ENCODE measurements around the gene RPS16.

RPS16 gene

DNA sequence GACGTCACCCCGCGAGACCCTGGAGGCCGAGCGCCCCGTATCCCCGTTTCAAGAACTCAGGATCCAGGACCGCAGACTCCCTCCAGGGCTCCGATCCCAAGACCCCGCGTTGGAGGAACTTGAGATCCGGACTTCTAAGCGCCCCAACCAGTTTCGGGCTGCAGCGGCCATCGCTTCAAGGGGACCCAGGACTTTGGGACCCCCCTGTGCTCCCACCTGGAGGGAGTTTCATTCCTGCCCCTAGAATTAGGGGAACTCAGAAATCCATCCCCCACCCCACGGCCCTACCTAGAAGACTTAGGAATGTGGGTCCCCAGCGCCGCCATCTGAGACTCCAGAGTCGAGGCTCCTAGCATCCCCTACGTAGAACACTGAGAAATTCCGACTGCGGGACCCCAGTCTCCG, 22.9 kb downstream of the RPS16 start:
- POLR2A ChIA-PET, result interaction anchor here (2.3 kb wide), 2 partner anchors 23 kb away, joined by 16 to 53 read pairs; partner anchors contain the start of gene RPS16
- CTCF ChIA-PET, result no interaction called here
- DNase-seq (ENCODE audit: extremely low spot score), result no peak
- TF ChIP-seq L3MBTL2 (conservative IDR thresholded peaks at IDR 0.05) (no peak), NFRKB (IDR thresholded peaks at IDR 0.05) (no peak), FOXM1 (IDR thresholded peaks at IDR 0.05; ENCODE audit: borderline replicate concordance) (no peak), SP1 (IDR thresholded peaks at IDR 0.05) (no peak), ARNT (IDR thresholded peaks at IDR 0.05) (no peak), FOXA1 (IDR thresholded peaks at IDR 0.05) (no peak), HDGF (IDR thresholded peaks at IDR 0.05; ENCODE audit: borderline replicate concordance) (no peak), TARDBP (IDR thresholded peaks at IDR 0.05) (no peak), SUZ12 (IDR thresholded peaks at IDR 0.05) (no peak), FOXK2 (IDR thresholded peaks at IDR 0.05) (no peak)
- TF ChIP-seq, protein P1, sequence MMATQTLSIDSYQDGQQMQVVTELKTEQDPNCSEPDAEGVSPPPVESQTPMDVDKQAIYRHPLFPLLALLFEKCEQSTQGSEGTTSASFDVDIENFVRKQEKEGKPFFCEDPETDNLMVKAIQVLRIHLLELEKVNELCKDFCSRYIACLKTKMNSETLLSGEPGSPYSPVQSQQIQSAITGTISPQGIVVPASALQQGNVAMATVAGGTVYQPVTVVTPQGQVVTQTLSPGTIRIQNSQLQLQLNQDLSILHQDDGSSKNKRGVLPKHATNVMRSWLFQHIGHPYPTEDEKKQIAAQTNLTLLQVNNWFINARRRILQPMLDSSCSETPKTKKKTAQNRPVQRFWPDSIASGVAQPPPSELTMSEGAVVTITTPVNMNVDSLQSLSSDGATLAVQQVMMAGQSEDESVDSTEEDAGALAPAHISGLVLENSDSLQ (IDR thresholded peaks at IDR 0.05), result no peak

DNA sequence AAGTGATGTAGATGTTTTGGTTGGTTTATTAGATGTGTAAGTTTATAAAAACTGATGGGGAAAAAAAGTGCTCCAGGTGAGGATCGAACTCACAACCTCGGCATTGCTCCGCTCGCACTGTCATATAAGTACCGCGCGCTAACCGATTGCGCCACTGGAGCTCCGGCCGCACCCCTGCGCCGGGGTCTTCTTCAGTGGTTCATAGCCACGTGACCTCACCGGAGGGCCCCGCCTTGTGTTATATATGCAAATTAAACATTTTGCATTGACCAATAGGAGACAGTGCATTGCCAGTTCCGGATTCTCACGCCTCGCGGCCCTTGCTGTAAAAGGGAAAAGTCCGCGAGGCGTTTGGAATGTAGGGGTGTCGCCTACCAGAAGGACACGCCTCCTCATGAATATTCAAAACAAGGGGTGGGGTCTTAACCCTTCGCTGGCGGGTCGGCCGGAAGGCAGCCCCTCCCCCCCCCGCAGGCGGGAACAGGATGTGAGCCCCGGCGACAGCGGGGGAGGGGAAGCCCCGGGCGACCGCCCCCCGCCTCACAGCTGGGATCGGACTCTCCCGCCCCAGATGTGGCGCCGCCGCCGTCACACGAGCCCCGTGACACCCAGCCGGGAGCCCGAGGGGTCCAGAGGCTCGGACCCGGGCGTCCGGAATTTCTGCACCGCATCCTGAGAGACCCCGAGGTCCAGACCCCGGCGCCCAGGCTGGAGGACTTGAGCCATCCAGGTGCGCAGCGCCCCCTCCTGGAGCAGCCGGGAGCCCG, 23.5 kb downstream of the RPS16 start, which contains the start of gene PLEKHG2:
TSS of gene PLEKHG2 (plus strand) at position 570 of the 767 bp plus-strand sequence. CDS start 1,418 bp downstream, outside the sequence.
- ChIA-PET POLR2A (interaction anchor here (0.9 to 2.3 kb wide), 6 partner anchors 10 to 24 kb away, joined by 3 to 16 read pairs (median 7); partner anchors contain the start of genes MED29, PAF1 and RPS16), CTCF (interaction anchor here (1.4 to 1.9 kb wide), 4 partner anchors 11 to 102 kb away, joined by 3 to 25 read pairs (median 4); partner anchors contain the start of genes RPS16 and SELENOV)
- peak; percentile 95 for DNase-seq (ENCODE audit: extremely low spot score)
- TF ChIP-seq FOXA1 (IDR thresholded peaks at IDR 0.05), result no peak
- TF ChIP-seq ARNT (IDR thresholded peaks at IDR 0.05), result peak; percentile 25; the same call in 1 of the 2 replicates
- TF ChIP-seq CTBP1 (IDR thresholded peaks at IDR 0.05; ENCODE audit: borderline replicate concordance), result 0 out of 2 replicates have a peak, but pooled peaks have one; percentile 35
- peak; percentile 20; the same call in 1 of the 2 replicates for TF ChIP-seq L3MBTL2 (conservative IDR thresholded peaks at IDR 0.05)
- TF ChIP-seq ELF4 (IDR thresholded peaks at IDR 0.05), result peak; percentile 82
- TF ChIP-seq FOXM1 (IDR thresholded peaks at IDR 0.05; ENCODE audit: borderline replicate concordance), result peak; percentile 48; the same call in 1 of the 2 replicates
- no peak for TF ChIP-seq SP1 (IDR thresholded peaks at IDR 0.05)

- TF ChIP-seq HDGF (IDR thresholded peaks at IDR 0.05; ENCODE audit: borderline replicate concordance) (no peak), FOXK2 (IDR thresholded peaks at IDR 0.05) (no peak)
- CTCF ChIA-PET, result interaction anchor here (0.9 to 1.9 kb wide), 5 partner anchors 10 to 103 kb away, joined by 3 to 25 read pairs (median 4); partner anchors contain the start of genes RPS16, SAMD4B and SELENOV
- POLR2A ChIA-PET, result interaction anchor here (0.9 to 2.3 kb wide), 6 partner anchors 9 to 24 kb away, joined by 3 to 16 read pairs (median 7); partner anchors contain the start of genes MED29, PAF1 and RPS16
- DNase-seq (ENCODE audit: extremely low spot score), result peak; percentile 67
Observed at GRCh38 chr19:39411832-39412099, 24.0 kb downstream of the RPS16 start.

- ChIA-PET POLR2A (interaction anchor here (0.9 to 2.3 kb wide), 6 partner anchors 9 to 25 kb away, joined by 3 to 16 read pairs (median 7); partner anchors contain the start of genes MED29, PAF1 and RPS16), CTCF (interaction anchor here (0.9 to 1.9 kb wide), 5 partner anchors 10 to 103 kb away, joined by 3 to 25 read pairs (median 4); partner anchors contain the start of genes RPS16, SAMD4B and SELENOV)
- DNase-seq (ENCODE audit: extremely low spot score), result no peak
- no peak for TF ChIP-seq SP1 (IDR thresholded peaks at IDR 0.05)
- no peak for TF ChIP-seq LEF1 (IDR thresholded peaks at IDR 0.05; ENCODE audit: borderline replicate concordance)
- no peak for TF ChIP-seq FOXK2 (IDR thresholded peaks at IDR 0.05)
- TF ChIP-seq FOXM1 (IDR thresholded peaks at IDR 0.05; ENCODE audit: borderline replicate concordance), result no peak
- TF ChIP-seq ARNT (IDR thresholded peaks at IDR 0.05), result no peak
- TF ChIP-seq NFRKB (IDR thresholded peaks at IDR 0.05), result no peak
- no peak for TF ChIP-seq FOXA1 (IDR thresholded peaks at IDR 0.05)
- no peak for TF ChIP-seq SUZ12 (IDR thresholded peaks at IDR 0.05)
- no peak for TF ChIP-seq CTBP1 (IDR thresholded peaks at IDR 0.05; ENCODE audit: borderline replicate concordance)
- TF ChIP-seq, protein P1 (IDR thresholded peaks at IDR 0.05), result no peak
- TF ChIP-seq ELF4 (IDR thresholded peaks at IDR 0.05), result no peak
- TF ChIP-seq BHLHE40 (IDR thresholded peaks at IDR 0.05; ENCODE audit: borderline replicate concordance), result no peak
- TF ChIP-seq ZNF384 (IDR thresholded peaks at IDR 0.05), result no peak
Observed at GRCh38 chr19:39411081-39411831, 24.5 kb downstream of the RPS16 start.

GRCh38 chr19:39410831-39411080, 25.0 kb downstream of the RPS16 start:
- no peak for TF ChIP-seq L3MBTL2 (conservative IDR thresholded peaks at IDR 0.05)
- TF ChIP-seq TARDBP (IDR thresholded peaks at IDR 0.05), result no peak
- no peak for TF ChIP-seq FOXK2 (IDR thresholded peaks at IDR 0.05)
- no peak for TF ChIP-seq LEF1 (IDR thresholded peaks at IDR 0.05; ENCODE audit: borderline replicate concordance)
- no peak for TF ChIP-seq BHLHE40 (IDR thresholded peaks at IDR 0.05; ENCODE audit: borderline replicate concordance)
- TF ChIP-seq SUZ12 (IDR thresholded peaks at IDR 0.05), result no peak
- no peak for DNase-seq (ENCODE audit: extremely low spot score)
- ChIA-PET POLR2A (interaction anchor here (1.3 to 2.3 kb wide), 3 partner anchors 8 to 25 kb away, joined by 4 to 16 read pairs (median 9); partner anchors contain the start of gene RPS16), CTCF (interaction anchor here (0.9 to 1.9 kb wide), 2 partner anchors 13 to 69 kb away, joined by 3 to 25 read pairs; partner anchors contain the start of gene SAMD4B)

- CTCF ChIA-PET, result no interaction called here
- no peak for DNase-seq (ENCODE audit: extremely low spot score)
- TF ChIP-seq L3MBTL2 (conservative IDR thresholded peaks at IDR 0.05) (no peak; the same call in 1 of the 2 replicates), ELF4 (IDR thresholded peaks at IDR 0.05) (no peak), CTBP1 (IDR thresholded peaks at IDR 0.05; ENCODE audit: borderline replicate concordance) (no peak)
- POLR2A ChIA-PET, result no interaction called here
Observed at GRCh38 chr19:39410017-39410830, 25.5 kb downstream of the RPS16 start.

All from HEK293T (cell line).